ENCODE data around the gene ANO2.

The ANO2 gene

GRCh38 chr12:5916785-5917290 is 28.2 kb downstream of the ANO2 start:
- no peak for DNase-seq (ENCODE audit: low read depth in 2 of 2)

- DNase-seq (ENCODE audit: low read depth in 2 of 2) = no peak
Observed at GRCh38 chr12:5915511-5915910, 29.5 kb downstream of the ANO2 start.

- DNase-seq (ENCODE audit: low read depth in 2 of 2) = no peak
Observed at GRCh38 chr12:5914387-5915149, 30.5 kb downstream of the ANO2 start.

GRCh38 chr12:5913387-5913786 is 31.7 kb downstream of the ANO2 start:
- DNase-seq (ENCODE audit: low read depth in 2 of 2) = no peak

GRCh38 chr12:5912437-5913334 is 32.4 kb downstream of the ANO2 start:
- no peak for DNase-seq (ENCODE audit: low read depth in 2 of 2)

GRCh38 chr12:5912011-5912410 is 33.0 kb downstream of the ANO2 start:
- DNase-seq (ENCODE audit: low read depth in 2 of 2) = no peak

- DNase-seq (ENCODE audit: low read depth in 2 of 2) = no peak
Observed at GRCh38 chr12:5910790-5911548, 34.1 kb downstream of the ANO2 start.

GRCh38 chr12:5909560-5909959 is 35.5 kb downstream of the ANO2 start:
- DNase-seq (ENCODE audit: low read depth in 2 of 2) = no peak

- DNase-seq (ENCODE audit: low read depth in 2 of 2) = no peak
Observed at GRCh38 chr12:5908251-5908650, 36.8 kb downstream of the ANO2 start.

GRCh38 chr12:5907807-5908206 is 37.3 kb downstream of the ANO2 start:
- no peak for DNase-seq (ENCODE audit: low read depth in 2 of 2)

GRCh38 chr12:5905757-5906156 is 39.3 kb downstream of the ANO2 start:
- no peak for DNase-seq (ENCODE audit: low read depth in 2 of 2)

- no peak for DNase-seq (ENCODE audit: low read depth in 2 of 2)
Observed at GRCh38 chr12:5904969-5905368, 40.1 kb downstream of the ANO2 start.

- no peak for DNase-seq (ENCODE audit: low read depth in 2 of 2)
Observed at GRCh38 chr12:5904441-5904840, 40.6 kb downstream of the ANO2 start.

GRCh38 chr12:5902736-5903135 is 42.3 kb downstream of the ANO2 start:
- no peak for DNase-seq (ENCODE audit: low read depth in 2 of 2)

- DNase-seq (ENCODE audit: low read depth in 2 of 2) = no peak
Observed at GRCh38 chr12:5901416-5901815, 43.6 kb downstream of the ANO2 start.

GRCh38 chr12:5900533-5901205 is 44.4 kb downstream of the ANO2 start:
- no peak for DNase-seq (ENCODE audit: low read depth in 2 of 2)

- DNase-seq (ENCODE audit: low read depth in 2 of 2) = no peak
Observed at GRCh38 chr12:5900076-5900475, 45.0 kb downstream of the ANO2 start.

- no peak for DNase-seq (ENCODE audit: low read depth in 2 of 2)
Observed at GRCh38 chr12:5899675-5900074, 45.4 kb downstream of the ANO2 start.

- DNase-seq (ENCODE audit: low read depth in 2 of 2) = no peak
Observed at GRCh38 chr12:5898874-5899273, 46.2 kb downstream of the ANO2 start.

- peak in 1 of 2 experiments; percentile 22 for DNase-seq (ENCODE audit: low read depth in 2 of 2)
Observed at GRCh38 chr12:5889381-5890047, 55.5 kb downstream of the ANO2 start.

- DNase-seq (ENCODE audit: low read depth in 2 of 2) = no peak
Observed at GRCh38 chr12:5888816-5889315, 56.2 kb downstream of the ANO2 start.

Measured in stimulated activated CD4-positive, alpha-beta T cell treated with anti-CD3 and anti-CD28 coated beads, Interleukin-12 subunit alpha, Interleukin-12 subunit beta, amount 100 ng/mL, for 24 hours (primary cell).